Adipocyte (in vitro differentiated cells): ENCODE results near the gene ATP1B3.
A peak's percentile ranks its signal among the peaks of the same experiment; 100 is the strongest.

ENCODE experiments used
- DNase-seq: peaks from one replicate; pipeline ENCODE4 v3.0.0-alpha.2; 2015; ENCODE audit warnings: low read depth
- H3K27me3 ChIP-seq: replicated peaks from 2 replicates; pipeline ENCODE4 v1.7.0; 2013; ENCODE audit warnings: mild to moderate bottlenecking, low read length, moderate library complexity; ENCODE audit not compliant: control insufficient read depth, insufficient read depth
- H3K36me3 ChIP-seq: 2 replicates; pipeline ENCODE4 v1.7.0; 2013; ENCODE audit warnings: low read length, mild to moderate bottlenecking, moderate library complexity; ENCODE audit not compliant: control insufficient read depth, insufficient read depth, severe bottlenecking
- H3K4me1 ChIP-seq: 2 replicates; pipeline ENCODE4 v1.7.0; 2013; ENCODE audit warnings: mild to moderate bottlenecking, low read length, moderate library complexity; ENCODE audit not compliant: control insufficient read depth, insufficient read depth
- H3K4me3 ChIP-seq: 2 replicates; pipeline ENCODE4 v1.7.0; 2013; ENCODE audit warnings: mild to moderate bottlenecking, low read length, moderate library complexity
- H3K9ac ChIP-seq: 2 replicates; pipeline ENCODE4 v1.7.0; 2013; ENCODE audit warnings: mild to moderate bottlenecking, low read length, moderate library complexity
- H3K9me3 ChIP-seq: 2 replicates; pipeline ENCODE4 v1.7.0; 2013; ENCODE audit warnings: mild to moderate bottlenecking, low read length, moderate library complexity; ENCODE audit not compliant: control insufficient read depth

The ATP1B3 gene

GRCh38 chr3:141933421-141934300 lies 57.2 kb downstream of the ATP1B3 start:
- H3K4me3 ChIP-seq, result no peak overlapping the region
- no peaks in the 10 kb centered on the region for H3K27me3 ChIP-seq
- no peaks in the 10 kb centered on the region for H3K4me1 ChIP-seq
- no peak for DNase-seq
- H3K9ac ChIP-seq, result no peak overlapping the region
- no peaks in the 10 kb centered on the region for H3K36me3 ChIP-seq
- H3K9me3 ChIP-seq, result no peaks in the 10 kb centered on the region

GRCh38 chr3:141934354-141934753 lies 57.9 kb downstream of the ATP1B3 start:
- Histone ChIP-seq H3K4me1 (no peaks in the 10 kb centered on the region), H3K9me3 (no peaks in the 10 kb centered on the region), H3K36me3 (no peaks in the 10 kb centered on the region), H3K27me3 (no peaks in the 10 kb centered on the region), H3K9ac (no peak overlapping the region), H3K4me3 (no peak overlapping the region)
- DNase-seq, result no peak

- Histone ChIP-seq H3K9me3 (no peaks in the 10 kb centered on the region), H3K4me1 (peaks cover 6% of the 10 kb centered on the region), H3K36me3 (no peaks in the 10 kb centered on the region), H3K4me3 (no peak overlapping the region), H3K27me3 (no peaks in the 10 kb centered on the region), H3K9ac (no peak overlapping the region)
- no peak for DNase-seq
Measured at GRCh38 chr3:141938011-141938500, 61.6 kb downstream of the ATP1B3 start.

- Histone ChIP-seq H3K36me3 (no peaks in the 10 kb centered on the region), H3K4me1 (peaks cover 6% of the 10 kb centered on the region), H3K27me3 (no peaks in the 10 kb centered on the region), H3K9ac (no peak overlapping the region), H3K9me3 (no peaks in the 10 kb centered on the region), H3K4me3 (no peak overlapping the region)
- DNase-seq, result no peak
Measured at GRCh38 chr3:141939759-141940158, 63.3 kb downstream of the ATP1B3 start.

- Histone ChIP-seq H3K36me3 (no peaks in the 10 kb centered on the region), H3K9me3 (no peaks in the 10 kb centered on the region), H3K4me3 (no peak overlapping the region), H3K9ac (no peak overlapping the region), H3K27me3 (no peaks in the 10 kb centered on the region), H3K4me1 (peaks cover 6% of the 10 kb centered on the region)
- peak; percentile 65 for DNase-seq
Measured at GRCh38 chr3:141940194-141940776, 63.8 kb downstream of the ATP1B3 start.

- H3K4me3 ChIP-seq, result no peak overlapping the region
- no peaks in the 10 kb centered on the region for H3K27me3 ChIP-seq
- peaks cover 6% of the 10 kb centered on the region for H3K4me1 ChIP-seq
- no peaks in the 10 kb centered on the region for H3K36me3 ChIP-seq
- no peak overlapping the region for H3K9ac ChIP-seq
- DNase-seq, result no peak
- H3K9me3 ChIP-seq, result no peaks in the 10 kb centered on the region
Measured at GRCh38 chr3:141941093-141941492, 64.7 kb downstream of the ATP1B3 start.

GRCh38 chr3:141942006-141942405 lies 65.6 kb downstream of the ATP1B3 start:
- Histone ChIP-seq H3K4me3 (no peak overlapping the region), H3K27me3 (no peaks in the 10 kb centered on the region), H3K9me3 (no peaks in the 10 kb centered on the region), H3K4me1 (peaks cover 6% of the 10 kb centered on the region), H3K36me3 (no peaks in the 10 kb centered on the region), H3K9ac (no peak overlapping the region)
- DNase-seq, result no peak

GRCh38 chr3:141945726-141946485 lies 69.5 kb downstream of the ATP1B3 start:
- Histone ChIP-seq H3K9ac (no peak overlapping the region), H3K27me3 (no peaks in the 10 kb centered on the region), H3K4me3 (no peak overlapping the region), H3K36me3 (no peaks in the 10 kb centered on the region), H3K9me3 (no peaks in the 10 kb centered on the region), H3K4me1 (no peaks in the 10 kb centered on the region)
- no peak for DNase-seq

- Histone ChIP-seq H3K4me1 (no peaks in the 10 kb centered on the region), H3K36me3 (peaks cover 10% of the 10 kb centered on the region), H3K9me3 (no peaks in the 10 kb centered on the region), H3K27me3 (no peaks in the 10 kb centered on the region), H3K9ac (no peak overlapping the region), H3K4me3 (no peak overlapping the region)
- DNase-seq, result no peak
Measured at GRCh38 chr3:141949399-141949798, 73.0 kb downstream of the ATP1B3 start.

- H3K4me3 ChIP-seq, result no peak overlapping the region
- H3K9ac ChIP-seq, result no peak overlapping the region
- H3K9me3 ChIP-seq, result no peaks in the 10 kb centered on the region
- H3K4me1 ChIP-seq, result no peaks in the 10 kb centered on the region
- peaks cover 10% of the 10 kb centered on the region for H3K36me3 ChIP-seq
- no peak for DNase-seq
- H3K27me3 ChIP-seq, result no peaks in the 10 kb centered on the region
Measured at GRCh38 chr3:141949972-141950371, 73.5 kb downstream of the ATP1B3 start.
